IMR-90 (cell line): ENCODE results near the gene GRIA3. TPM values are rescaled to one million over a fixed set of nuclear protein-coding genes. Genes with fewer than 3 reads are reported as not detected.

ENCODE experiments used
- ATAC-seq: fragments of 200-7000 bp; cut with Tn5 transposase; 2 replicates; pipeline ENCODE4 v1.9.1; 2020; ENCODE audit warnings: low read depth, mild to moderate bottlenecking, moderate library complexity
- BruUV-seq: library from RNA; stranded (reverse); fragments of 400-500 nt; replicated peaks from 2 replicates; lab custom pipeline; 2021; lab: Mats Ljungman, UMichigan
- CTCF ChIA-PET: fragments of 300-600 bp; formaldehyde crosslinking; extraction: SDS; loops from one replicate; lab custom pipeline; 2021; ENCODE audit warnings: antibody characterized with exemption; lab: Yijun Ruan, JAX
- POLR2A ChIA-PET: fragments of 300-600 bp; sonication (Branson Sonifier 250); formaldehyde crosslinking; loops from one replicate; lab custom pipeline; 2022; ENCODE audit warnings: antibody characterized with exemption; ENCODE audit not compliant: unreplicated experiment; lab: Charles Lee
- DNase-seq: peaks from one replicate; pipeline ENCODE4 v3.0.0; 2013
- H2AFZ ChIP-seq: replicated peaks from 2 replicates; pipeline ENCODE3; 2013; ENCODE audit warnings: low read length, mild to moderate bottlenecking; ENCODE audit not compliant: poor library complexity
- H2AK5ac ChIP-seq: 2 replicates; pipeline ENCODE4 v1.6.1; 2013; ENCODE audit warnings: low read depth, low read length, inconsistent platforms
- H2AK9ac ChIP-seq: replicated peaks from 2 replicates; pipeline ENCODE3; 2013; ENCODE audit warnings: mild to moderate bottlenecking, low read depth, low read length, moderate library complexity; ENCODE audit not compliant: poor library complexity
- H2BK120ac ChIP-seq: 2 replicates; pipeline ENCODE4 v1.6.1; 2013; ENCODE audit warnings: low read depth, low read length, inconsistent platforms
- H2BK15ac ChIP-seq: 3 replicates; pipeline ENCODE4 v1.6.1; 2013; ENCODE audit warnings: low read depth, low read length, inconsistent platforms
- H2BK20ac ChIP-seq: 2 replicates; pipeline ENCODE4 v1.6.1; 2013; ENCODE audit warnings: low read depth, mild to moderate bottlenecking, inconsistent platforms, low read length, moderate library complexity
- H2BK5ac ChIP-seq: 2 replicates; pipeline ENCODE4 v1.6.1; 2013; ENCODE audit warnings: mild to moderate bottlenecking, low read depth, low read length, inconsistent platforms; ENCODE audit not compliant: poor library complexity, severe bottlenecking
- H3K14ac ChIP-seq: replicated peaks from 2 replicates; pipeline ENCODE4 v1.6.1; 2013; ENCODE audit warnings: low read depth, low read length, inconsistent platforms
- H3K18ac ChIP-seq: 2 replicates; pipeline ENCODE4 v1.6.1; 2013; ENCODE audit warnings: low read depth, low read length, control low read depth
- H3K23ac ChIP-seq: 2 replicates; pipeline ENCODE4 v1.6.1; 2013; ENCODE audit warnings: low read depth, low read length, inconsistent platforms
- H3K27ac ChIP-seq: 2 replicates; pipeline ENCODE4 v1.5.1; 2013; ENCODE audit warnings: mild to moderate bottlenecking, control low read depth, low read length; ENCODE audit not compliant: insufficient read depth
- H3K27me3 ChIP-seq: 2 replicates; pipeline ENCODE4 v1.6.1; 2013; ENCODE audit warnings: low read length; ENCODE audit not compliant: control insufficient read depth, insufficient read depth
- H3K36me3 ChIP-seq: 2 replicates; pipeline ENCODE4 v1.6.1; 2013; ENCODE audit warnings: low read length, mixed read lengths; ENCODE audit not compliant: control insufficient read depth, insufficient read depth
- H3K4ac ChIP-seq: 2 replicates; pipeline ENCODE4 v1.6.1; 2013; ENCODE audit warnings: low read depth, low read length, inconsistent platforms
- H3K4me1 ChIP-seq: 2 replicates; pipeline ENCODE4 v1.6.1; 2013; ENCODE audit warnings: low read length, mixed read lengths; ENCODE audit not compliant: control insufficient read depth, insufficient read depth
- H3K4me2 ChIP-seq: 2 replicates; pipeline ENCODE4 v1.6.1; 2013; ENCODE audit warnings: low read depth, mild to moderate bottlenecking, control low read depth, low read length, moderate library complexity
- H3K4me3 ChIP-seq: 2 replicates; pipeline ENCODE4 v1.5.1; 2013; ENCODE audit warnings: low read depth, mild to moderate bottlenecking, control low read depth, low read length, moderate library complexity; ENCODE audit not compliant: insufficient read depth
- H3K56ac ChIP-seq: 2 replicates; pipeline ENCODE4 v1.6.1; 2013; ENCODE audit warnings: low read length, inconsistent platforms; ENCODE audit not compliant: insufficient read depth; ENCODE audit errors: extremely low read depth
- H3K79me1 ChIP-seq, 2 experiments: 2 replicates each; pipeline ENCODE4 v1.6.1; 2013; ENCODE audit warnings: low read length in 2 of 2, inconsistent platforms in 1 of 2, low read depth in 1 of 2
- H3K9ac ChIP-seq: 2 replicates; pipeline ENCODE4 v1.6.1; 2013; ENCODE audit warnings: low read depth, low read length, control low read depth
- H3K9me1 ChIP-seq: 2 replicates; pipeline ENCODE4 v1.6.1; 2013; ENCODE audit warnings: low read length, inconsistent platforms; ENCODE audit not compliant: insufficient read depth
- H3K9me3 ChIP-seq: 2 replicates; pipeline ENCODE4 v1.6.1; 2013; ENCODE audit warnings: low read length; ENCODE audit not compliant: control insufficient read depth, insufficient read depth
- H4K20me1 ChIP-seq: 2 replicates; pipeline ENCODE4 v1.6.1; 2013; ENCODE audit warnings: low read length, inconsistent platforms; ENCODE audit not compliant: insufficient read depth
- H4K5ac ChIP-seq: 2 replicates; pipeline ENCODE4 v1.6.1; 2013; ENCODE audit warnings: mild to moderate bottlenecking, low read depth, low read length, control low read depth
- H4K8ac ChIP-seq, 2 experiments: 2 replicates each; pipeline ENCODE4 v1.6.1; 2013; ENCODE audit warnings: low read depth in 2 of 2, low read length in 2 of 2, control low read depth in 1 of 2, inconsistent platforms in 1 of 2
- H4K91ac ChIP-seq: 2 replicates; pipeline ENCODE4 v1.6.1; 2013; ENCODE audit warnings: low read depth, low read length, inconsistent platforms; ENCODE audit not compliant: insufficient read depth
- CEBPB ChIP-seq: IDR thresholded peaks from 2 replicates; pipeline ENCODE4 v1.6.1; 2012; ENCODE audit warnings: low read depth, low read length, improper control_type of control experiment
- CHD1 ChIP-seq: IDR thresholded peaks from 2 replicates; pipeline ENCODE4 v1.6.1; 2012; ENCODE audit warnings: low read depth, low read length, improper control_type of control experiment
- ELK1 ChIP-seq: fragments of 150-350 bp; IDR thresholded peaks from 2 replicates; pipeline ENCODE4 v1.6.1; 2016; ENCODE audit warnings: low read depth, mild to moderate bottlenecking, low read length, moderate library complexity, borderline replicate concordance
- FOS ChIP-seq: fragments of 150-350 bp; IDR thresholded peaks from 2 replicates; pipeline ENCODE4 v1.6.1; 2016; ENCODE audit warnings: low read depth, low read length
- MAFK ChIP-seq: IDR thresholded peaks from 2 replicates; pipeline ENCODE4 v1.6.1; 2012; ENCODE audit warnings: low read depth, low read length, improper control_type of control experiment
- RCOR1 ChIP-seq: IDR thresholded peaks from 2 replicates; pipeline ENCODE4 v1.6.1; 2012; ENCODE audit warnings: mild to moderate bottlenecking, low read length, improper control_type of control experiment; ENCODE audit not compliant: insufficient replicate concordance
- RFX5 ChIP-seq: IDR thresholded peaks from 2 replicates; pipeline ENCODE4 v1.8.0; 2012; ENCODE audit warnings: low read depth, mild to moderate bottlenecking, low read length, moderate library complexity
- SMC3 ChIP-seq: fragments of 150-350 bp; IDR thresholded peaks from 2 replicates; pipeline ENCODE4 v1.6.1; 2016; ENCODE audit warnings: low read depth, mild to moderate bottlenecking, antibody characterized with exemption, low read length, moderate library complexity
- WGBS, 2 experiments: methylation state at CpG; one replicate each; pipeline versions ENCODE4 v1.1.5 to v1.1.7; 2013; ENCODE audit warnings: missing lambda C conversion rate in 2 of 2; ENCODE audit not compliant: insufficient read length in 1 of 2; ENCODE audit errors: extremely low coverage in 2 of 2; 5-methylcytosine and 5-hydroxymethylcytosine counted together
- dilution Hi-C: fragments of 300-500 bp; cut with HindIII; formaldehyde crosslinking; loops from one replicate; pipeline ENCODE4 v1.14.3; 2018; ENCODE audit warnings: low sequenced_read_pairs; ENCODE audit not compliant: unreplicated experiment
- in situ Hi-C: fragments of 300-500 bp; cut with MboI; formaldehyde crosslinking; loops from 3 replicates; pipeline ENCODE4 v1.14.3; 2019; ENCODE audit warnings: low sequenced_read_pairs, inconsistent platforms, mixed read lengths
- intact Hi-C: fragments of 100-400 bp; cut with micrococcal nuclease; formaldehyde crosslinking; loops from 2 replicates; pipeline ENCODE4 v1.10.0; 2022
- polyA plus RNA-seq, 3 experiments: library from polyadenylated mRNA; depleted of rRNA; stranded (reverse); fragments of >200 nt; gene quantifications; 2 replicates each; pipeline ENCODE4 v1.2.3, GENCODE V29; 2012; ENCODE audit warnings: low replicate concordance in 1 of 3
- total RNA-seq: library from RNA; depleted of rRNA; stranded (reverse); fragments of >200 nt; gene quantifications from 2 replicates; pipeline ENCODE4 v1.2.3, GENCODE V29; 2012

Gene GRIA3
- total and polyA plus RNA-seq, 2 of the 4 experiments (the other 2 are of a cell fraction), result not detected

GRCh38 chrX:123358457-123358856 lies 174.4 kb downstream of the GRIA3 start:
- TF ChIP-seq CEBPB (no peak), SMC3 (no peak), CHD1 (no peak), MAFK (no peak), FOS (no peak), RCOR1 (no peak), ELK1 (no peak), RFX5 (no peak)
- Histone ChIP-seq H3K14ac (no peak overlapping the region), H4K8ac (no peak overlapping the region), H2BK120ac (no peak overlapping the region), H4K20me1 (no peaks in the 10 kb centered on the region), H4K91ac (no peak overlapping the region), H3K56ac (no peak overlapping the region), H3K9me1 (no peaks in the 10 kb centered on the region), H2AK9ac (no peak overlapping the region), H3K9ac (no peak overlapping the region), H3K79me1 (no peaks in the 10 kb centered on the region), H2AFZ (no peak overlapping the region), H4K5ac (no peak overlapping the region), H3K23ac (no peak overlapping the region), H2BK20ac (no peak overlapping the region), H3K4me2 (no peak overlapping the region), H3K4me3 (no peak overlapping the region), H2BK15ac (no peak overlapping the region), H3K9me3 (no peaks in the 10 kb centered on the region), H2AK5ac (no peak overlapping the region), H3K27ac (no peak overlapping the region), H3K18ac (no peak overlapping the region), H3K4me1 (no peaks in the 10 kb centered on the region), H3K4ac (no peak overlapping the region), H2BK5ac (no peak overlapping the region), H3K27me3 (no peaks in the 10 kb centered on the region), H3K36me3 (no peaks in the 10 kb centered on the region)
- ChIA-PET POLR2A (no interaction called here), CTCF (no interaction called here)
- dilution Hi-C loops (no loop called here), intact Hi-C loops (no loop called here), in situ Hi-C loops (no loop called here)
- WGBS, 2 experiments, result 0% methylated on average over 1 of the region's 4 CpGs; no CpG with 5 or more reads in 1 of the 2 experiments
- ATAC-seq (no peak), DNase-seq (no peak)
- BruUV-seq, result no TSS peak
